GM18505 (cell line): ENCODE data around the gene TNFRSF6B.
"Not testable (repeated sequence)": the region's sequence is repeated elsewhere in the genome, so short reads cannot be mapped to it uniquely, and the experiment has no call there.

Experiments
- ATAC-seq: cut with Tn5 transposase; IDR thresholded peaks from one replicate; pipeline ENCODE4 v1.9.1; 2021; ENCODE audit not compliant: unreplicated experiment
- POLR2A ChIP-seq: IDR thresholded peaks from 4 replicates; pipeline ENCODE4 v1.6.1; 2011; ENCODE audit warnings: borderline replicate concordance; ENCODE audit not compliant: insufficient read depth, insufficient read length; ENCODE audit errors: extremely low read depth

Gene TNFRSF6B

GRCh38 chr20:63706852-63707557 lies 10.6 kb downstream of the TNFRSF6B start:
- no peak for TF ChIP-seq POLR2A
- peak; percentile 10 for ATAC-seq

DNA sequence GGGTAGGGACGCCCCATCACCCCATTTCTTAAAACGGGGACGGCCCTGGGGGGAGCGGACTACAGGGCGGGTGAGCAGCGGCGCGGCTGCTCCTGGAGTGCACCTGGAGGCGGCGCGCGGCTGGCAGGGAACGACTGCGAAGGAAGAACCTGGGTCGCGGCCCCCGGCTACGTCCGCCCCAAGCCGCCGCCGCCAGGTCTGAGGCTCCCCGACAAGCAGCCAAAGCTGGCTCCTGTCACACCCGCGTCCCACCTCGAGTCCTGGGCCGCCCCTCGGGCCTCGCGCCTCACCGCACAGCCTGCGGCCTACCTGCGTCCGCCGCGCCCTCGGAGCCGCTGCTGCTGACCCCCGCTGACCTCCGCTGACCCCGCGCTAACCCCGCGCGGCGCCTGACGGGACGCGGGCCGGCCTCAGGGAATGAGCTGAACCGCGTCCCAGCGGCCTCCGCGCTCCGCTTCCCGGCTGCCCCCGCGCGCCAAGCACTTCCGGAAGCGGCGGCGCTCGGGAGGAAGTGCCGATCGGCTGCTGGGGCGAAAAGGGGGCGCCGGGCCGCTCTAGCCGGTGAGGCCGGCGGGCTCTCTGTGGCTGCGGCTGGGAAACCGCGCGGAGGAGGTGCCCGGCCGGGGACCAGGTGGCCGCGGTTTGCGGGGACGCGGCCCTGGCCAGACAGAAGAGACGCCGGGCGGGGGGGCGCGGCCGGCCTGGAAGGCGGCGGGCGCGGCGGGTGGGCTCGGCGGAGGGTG lies 11.3 kb downstream of the TNFRSF6B start, which contains the start of the genes ARFRP1 and ZGPAT:
Gene ARFRP1, minus strand, starts transcription at position 419 of the 743 bp plus-strand sequence. CDS start 885 bp downstream, outside the sequence.
Gene ZGPAT, plus strand, starts transcription at position 482 of the 743 bp plus-strand sequence. CDS start 542 bp downstream, outside the sequence.
- peak; percentile 74 for TF ChIP-seq POLR2A
- ATAC-seq: peak; percentile 70

GRCh38 chr20:63708301-63709148 lies 12.1 kb downstream of the TNFRSF6B start:
- no peak for TF ChIP-seq POLR2A
- ATAC-seq: peak; percentile 19

DNA sequence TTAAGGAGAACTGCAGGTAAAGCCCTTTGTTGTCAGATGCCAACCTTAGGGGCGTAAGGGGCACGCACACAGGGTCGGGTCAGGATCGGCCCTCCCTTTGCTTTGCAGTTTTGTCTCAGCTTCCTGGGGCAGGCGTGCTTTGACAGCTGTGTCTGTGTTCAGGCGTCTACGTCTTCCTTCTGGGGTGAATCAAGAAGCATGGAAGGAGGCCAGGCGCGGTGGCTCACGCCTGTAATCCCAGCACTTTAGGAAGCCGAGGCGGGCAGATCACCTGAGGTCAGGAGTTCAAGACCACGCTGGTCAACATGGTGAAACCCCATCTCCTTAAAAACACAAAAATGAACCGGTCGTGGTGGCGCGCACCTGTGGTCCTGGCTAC lies 12.7 kb downstream of the TNFRSF6B start:
- TF ChIP-seq POLR2A: no peak
- ATAC-seq: no peak

- no peak for ATAC-seq
- no peak for TF ChIP-seq POLR2A
Observed at GRCh38 chr20:63711085-63711645, 14.7 kb downstream of the TNFRSF6B start.

DNA sequence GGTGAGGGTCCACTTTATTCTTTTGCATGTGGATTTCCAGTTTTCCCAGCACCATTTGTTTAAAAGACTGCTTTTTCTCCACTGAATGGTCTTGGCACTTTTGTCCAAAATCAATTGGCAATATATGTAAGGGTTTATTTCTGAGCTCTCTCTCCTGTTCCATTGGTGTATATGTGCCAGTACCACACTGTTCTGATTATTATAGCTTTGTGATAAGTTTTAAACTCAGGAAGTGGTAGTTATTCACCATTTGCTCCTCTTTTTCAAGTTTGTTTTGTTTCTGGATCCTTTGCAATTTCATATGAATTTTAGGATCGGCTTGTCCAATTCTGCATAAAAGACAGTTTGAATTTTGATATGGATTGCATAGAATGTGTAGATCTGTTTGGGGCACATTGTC lies 15.7 kb downstream of the TNFRSF6B start:
- ATAC-seq: no peak
- TF ChIP-seq POLR2A: no peak

GRCh38 chr20:63714858-63715257 lies 18.4 kb downstream of the TNFRSF6B start:
- ATAC-seq: no peak
- no peak for TF ChIP-seq POLR2A

- ATAC-seq: no peak
- TF ChIP-seq POLR2A: no peak
Observed at GRCh38 chr20:63718996-63719395, 22.5 kb downstream of the TNFRSF6B start.

GRCh38 chr20:63722967-63723622 lies 26.6 kb downstream of the TNFRSF6B start:
- not testable (repeated sequence) for ATAC-seq

DNA sequence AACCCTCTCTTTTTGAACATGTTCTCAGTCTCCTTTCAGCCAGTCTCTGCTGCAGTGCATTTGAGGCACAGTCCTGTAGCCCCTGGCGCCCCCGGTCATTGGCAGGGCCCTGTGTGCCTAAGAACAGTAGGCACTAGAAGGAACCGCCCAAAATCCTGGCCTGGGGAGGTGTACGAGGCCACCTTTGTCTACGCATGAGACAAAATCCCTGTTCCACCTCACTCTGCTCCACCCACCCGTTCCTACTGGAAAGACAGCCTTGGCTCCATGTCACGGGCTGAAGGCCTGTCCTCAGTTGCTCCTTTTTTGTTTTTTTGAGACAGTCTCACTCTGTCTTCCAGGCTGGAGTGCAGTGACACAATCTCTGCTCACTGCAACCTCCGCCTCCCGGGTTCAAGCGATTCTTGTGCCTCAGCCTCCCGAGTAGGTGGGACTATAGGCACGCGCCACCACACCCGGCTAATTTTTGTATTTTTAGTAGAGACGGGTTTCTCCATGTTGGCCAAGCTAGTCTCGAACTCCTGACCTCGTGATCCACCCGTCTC lies 33.8 kb downstream of the TNFRSF6B start:
- ATAC-seq: not testable (repeated sequence)

- no peak for TF ChIP-seq POLR2A
- no peak for ATAC-seq
Observed at GRCh38 chr20:63731410-63731809, 35.0 kb downstream of the TNFRSF6B start.
